Measurements from ENCODE around the gene MTCL1.

DNA sequence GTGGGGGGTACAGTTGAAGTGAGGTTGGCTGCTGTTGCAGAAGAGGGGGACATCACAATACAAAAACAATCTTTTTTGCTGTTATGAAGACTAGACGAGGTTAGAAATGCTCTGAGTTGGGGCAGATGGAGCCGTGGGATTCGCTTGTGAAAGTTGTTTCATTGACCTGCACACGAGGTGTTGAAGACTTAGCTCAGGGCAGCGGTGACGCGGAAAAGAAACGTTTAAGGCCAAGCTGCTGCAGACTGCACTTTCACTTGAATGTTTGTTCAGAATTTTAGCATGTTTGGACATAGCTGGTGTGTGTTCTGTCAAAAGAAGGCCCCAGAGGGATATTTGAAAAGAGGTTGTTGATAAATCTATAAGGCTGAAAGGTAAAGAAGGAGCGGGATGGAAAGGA lies 46.3 kb downstream of the MTCL1 start:
- TF ChIP-seq CTCF (IDR thresholded peaks at IDR 0.05; ENCODE audit: control extremely low read depth in 1 of 3, insufficient read depth in 1 of 3, low read depth in 1 of 3, low read length in 3 of 3) (no peak), NRF1 (IDR thresholded peaks at IDR 0.05; ENCODE audit: low read depth, low read length) (no peak), EZH2 (IDR thresholded peaks at IDR 0.05; ENCODE audit: low read depth, low read length, severe bottlenecking) (no peak), MAFK (IDR thresholded peaks at IDR 0.05; ENCODE audit: low read depth, low read length) (no peak), RXRA (IDR thresholded peaks at IDR 0.05; ENCODE audit: insufficient read depth, low read depth, low read length) (no peak)
